IPS-18c (cell line): ENCODE measurements around the gene STIM2.

Experiments used
- H3K4me3 ChIP-seq: 2 replicates; pipeline ENCODE4 v1.7.0; 2013; ENCODE audit warnings: low read depth, mild to moderate bottlenecking, low read length, moderate library complexity; ENCODE audit not compliant: insufficient read depth
- H3K9me3 ChIP-seq: one replicate; pipeline ENCODE4 v1.6.1; 2013; ENCODE audit warnings: mild to moderate bottlenecking, low read length, moderate library complexity; ENCODE audit not compliant: control insufficient read depth, insufficient read depth

Gene STIM2

DNA sequence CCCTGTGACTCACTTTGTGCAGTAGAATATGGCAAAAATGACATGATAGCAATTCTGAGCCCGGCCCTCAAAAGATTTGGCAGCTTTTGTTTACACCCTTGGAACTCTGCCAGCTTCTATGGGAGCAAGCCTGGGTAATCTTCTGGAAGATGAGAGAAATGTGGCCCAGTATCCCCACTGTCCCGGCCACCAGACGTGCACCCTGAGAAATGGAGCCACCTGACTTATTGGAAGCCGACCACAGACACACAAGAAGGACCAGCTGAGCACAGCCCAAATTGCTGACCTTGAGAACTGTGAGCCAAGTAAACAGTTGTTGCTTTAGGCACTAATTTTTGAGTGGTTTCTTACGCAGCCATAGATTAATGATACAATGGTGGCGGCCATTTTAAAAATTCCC is 197.0 kb downstream of the STIM2 start:
- Histone ChIP-seq H3K9me3 (no peaks in the 10 kb centered on the region), H3K4me3 (no peak overlapping the region)

DNA sequence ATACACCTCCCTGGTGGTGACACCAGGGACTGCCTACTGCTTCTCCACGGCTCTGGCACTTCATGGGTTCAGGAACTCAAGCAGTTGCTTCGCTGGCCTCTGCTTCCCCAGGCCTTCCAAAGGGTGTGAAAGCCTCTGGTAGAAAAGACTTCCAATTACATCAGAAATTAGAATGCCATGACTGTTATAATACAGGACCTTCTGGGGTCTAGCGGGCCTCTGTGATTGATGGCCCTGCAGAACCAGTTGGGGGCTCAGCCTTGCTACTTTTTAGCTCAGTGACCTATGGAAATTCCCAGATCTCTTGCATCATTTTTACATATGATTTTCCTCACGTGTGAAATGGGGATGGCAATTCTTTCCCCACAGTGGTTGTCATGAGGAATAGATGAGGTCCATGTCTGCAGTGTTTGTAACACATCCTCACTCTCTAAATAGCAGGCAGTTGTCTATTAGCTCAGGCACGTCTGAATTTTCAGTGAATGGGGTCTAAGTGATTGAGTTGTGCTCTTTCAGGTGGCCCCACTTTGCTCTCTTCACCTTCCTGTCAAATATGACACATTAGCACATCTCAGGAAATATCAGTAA is 198.3 kb downstream of the STIM2 start:
- no peak overlapping the region for H3K4me3 ChIP-seq

GRCh38 chr4:27059446-27059845 is 198.8 kb downstream of the STIM2 start:
- Histone ChIP-seq H3K9me3 (no peaks in the 10 kb centered on the region), H3K4me3 (no peak overlapping the region)

More for the DNA sequence above, 198.3 kb downstream of the STIM2 start:
- no peaks in the 10 kb centered on the region for H3K9me3 ChIP-seq

DNA sequence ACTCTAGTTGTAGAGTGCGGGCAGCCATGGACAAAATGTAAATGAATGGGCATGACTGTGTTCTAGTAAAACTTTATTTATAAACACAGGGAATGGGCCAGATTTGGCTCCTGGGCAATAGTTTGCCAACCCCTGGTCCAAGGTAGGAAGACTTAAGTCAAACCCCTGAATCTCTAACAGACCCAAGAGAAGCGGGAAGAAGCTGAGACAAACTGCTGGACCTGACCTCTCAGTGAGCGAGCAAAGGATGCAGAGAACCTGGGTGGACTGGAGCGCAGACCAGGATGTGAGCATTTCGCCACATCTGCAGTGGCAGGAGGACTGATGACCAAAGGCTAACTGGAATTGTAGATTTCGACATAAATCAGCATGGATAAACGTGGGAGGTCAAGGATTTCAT is 201.6 kb downstream of the STIM2 start:
- H3K9me3 ChIP-seq: no peaks in the 10 kb centered on the region
- H3K4me3 ChIP-seq: no peak overlapping the region

DNA sequence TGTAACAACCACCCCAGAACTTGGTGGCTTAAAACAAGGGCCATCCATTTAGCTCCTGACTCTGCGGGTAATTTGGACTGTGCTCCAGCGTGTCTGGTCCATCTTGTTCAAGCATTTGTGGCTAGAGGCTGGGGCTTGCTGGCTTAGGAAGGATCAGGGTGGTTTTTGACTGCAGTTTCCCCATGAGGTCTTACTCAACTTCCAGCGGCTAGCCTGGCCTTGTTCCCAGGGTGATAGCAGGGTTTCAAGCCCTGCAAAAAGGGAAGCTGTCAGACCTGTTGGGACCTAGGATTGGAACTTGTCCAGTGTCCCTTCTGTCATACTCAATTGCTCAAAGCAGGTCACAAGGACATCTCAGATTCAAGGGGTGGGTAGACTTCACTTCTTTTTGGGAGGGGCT is 205.9 kb downstream of the STIM2 start:
- Histone ChIP-seq H3K4me3 (no peak overlapping the region), H3K9me3 (no peaks in the 10 kb centered on the region)

GRCh38 chr4:27068151-27068867 is 207.7 kb downstream of the STIM2 start:
- Histone ChIP-seq H3K4me3 (no peak overlapping the region), H3K9me3 (no peaks in the 10 kb centered on the region)
